DND-41 (cell line): ENCODE data around the gene UGT1A4.

ENCODE experiments used
- ATAC-seq: fragments of 200-7000 bp; cut with Tn5 transposase; 3 replicates; pipeline ENCODE4 v1.9.1; 2021; ENCODE audit warnings: low read depth; ENCODE audit not compliant: insufficient read depth
- DNase-seq: peaks from one replicate; pipeline ENCODE4 v3.0.0-alpha.2; 2020
- H2AFZ ChIP-seq: 2 replicates; pipeline ENCODE4 v1.6.0; 2012; ENCODE audit warnings: low read depth, low read length
- H3K27ac ChIP-seq: 2 replicates; pipeline ENCODE4 v1.5.1; 2012; ENCODE audit warnings: low read length, inconsistent platforms
- H3K27me3 ChIP-seq: fragments of 200-600 bp; sonication (generic); 2 replicates; pipeline ENCODE4 v1.6.0; 2012; ENCODE audit warnings: low read length, mild to moderate bottlenecking, inconsistent platforms; ENCODE audit not compliant: insufficient read depth, poor library complexity
- H3K36me3 ChIP-seq: 2 replicates; pipeline ENCODE4 v1.5.1; 2012; ENCODE audit warnings: low read length, inconsistent platforms; ENCODE audit not compliant: insufficient read depth
- H3K4me1 ChIP-seq: 2 replicates; pipeline ENCODE4 v1.5.1; 2012; ENCODE audit warnings: mild to moderate bottlenecking, low read length; ENCODE audit not compliant: insufficient read depth
- H3K4me2 ChIP-seq: 2 replicates; pipeline ENCODE4 v1.6.0; 2012; ENCODE audit warnings: mild to moderate bottlenecking, moderate library complexity, low read length, inconsistent platforms; ENCODE audit not compliant: insufficient read depth
- H3K4me3 ChIP-seq, 2 experiments: fragments of 200-600 bp in 1 of 2; shearing (Covaris generic) in 1 of 2; 2 replicates each; pipeline ENCODE4 v1.5.1; 2012 to 2016; ENCODE audit warnings: inconsistent platforms in 2 of 2, low read length in 2 of 2, mild to moderate bottlenecking in 2 of 2, low read depth in 1 of 2, moderate library complexity in 1 of 2
- H3K79me2 ChIP-seq: 2 replicates; pipeline ENCODE4 v1.6.0; 2012; ENCODE audit warnings: low read length, inconsistent platforms; ENCODE audit not compliant: insufficient read depth
- H3K9ac ChIP-seq: 2 replicates; pipeline ENCODE4 v1.6.0; 2012; ENCODE audit warnings: low read depth, mild to moderate bottlenecking, inconsistent platforms, low read length, moderate library complexity
- H3K9me3 ChIP-seq: 2 replicates; pipeline ENCODE4 v1.5.1; 2012; ENCODE audit warnings: low read length, moderate library complexity, mild to moderate bottlenecking, inconsistent platforms; ENCODE audit not compliant: insufficient read depth, severe bottlenecking
- H4K20me1 ChIP-seq: 2 replicates; pipeline ENCODE4 v1.6.0; 2012; ENCODE audit warnings: low read length; ENCODE audit not compliant: insufficient read depth
- CTCF ChIP-seq: IDR thresholded peaks from 2 replicates; pipeline ENCODE4 v1.5.1; 2012; ENCODE audit warnings: borderline replicate concordance, low read length, moderate library complexity, mild to moderate bottlenecking; ENCODE audit not compliant: poor library complexity, severe bottlenecking; ENCODE audit errors: extremely low read depth
- EZH2 ChIP-seq: IDR thresholded peaks from 3 replicates; pipeline ENCODE4 v1.6.1; 2012; ENCODE audit warnings: borderline replicate concordance, low read depth, mild to moderate bottlenecking, moderate library complexity, low read length, inconsistent platforms; ENCODE audit not compliant: severe bottlenecking

The UGT1A4 gene

GRCh38 chr2:233718552-233718951 lies at the start of gene UGT1A4:
Gene UGT1A4 (plus strand): TSS chr2:233718736. CDS start chr2:233718821, 85 bp downstream.
- Histone ChIP-seq H3K9me3 (no peaks in the 10 kb centered on the region), H3K27ac (no peak within 1 kb of the TSS), H3K4me3 (no peak within 1 kb of the TSS), H2AFZ (no peak within 1 kb of the TSS), H3K4me2 (no peak within 1 kb of the TSS), H3K9ac (no peak within 1 kb of the TSS), H3K36me3 (no peaks in the 10 kb centered on the region), H3K79me2 (no peaks in the 10 kb centered on the region), H3K27me3 (peaks cover 7% of the 10 kb centered on the region), H3K4me1 (no peaks in the 10 kb centered on the region), H4K20me1 (no peaks in the 10 kb centered on the region)
- no peak for TF ChIP-seq CTCF
- TF ChIP-seq EZH2 = no peak
- ATAC-seq = no peak
- no peak for DNase-seq

- Histone ChIP-seq H3K27ac (no peak within 1 kb of the TSS), H4K20me1 (no peaks in the 10 kb centered on the region), H3K4me3 (no peak within 1 kb of the TSS), H3K4me1 (no peaks in the 10 kb centered on the region), H3K27me3 (peaks cover 6% of the 10 kb centered on the region), H3K9me3 (no peaks in the 10 kb centered on the region), H3K9ac (no peak within 1 kb of the TSS), H3K4me2 (no peak within 1 kb of the TSS), H3K79me2 (no peaks in the 10 kb centered on the region), H2AFZ (no peak within 1 kb of the TSS), H3K36me3 (no peaks in the 10 kb centered on the region)
- TF ChIP-seq CTCF (no peak), EZH2 (no peak)
- DNase-seq = no peak
- ATAC-seq = no peak
Measured at GRCh38 chr2:233671290-233672161, 47.0 kb upstream of the UGT1A4 start, which contains the start of gene UGT1A9. Gene UGT1A9 (plus strand): TSS chr2:233671898. CDS start chr2:233671935, 37 bp downstream.

GRCh38 chr2:233672886-233673285 lies 45.6 kb upstream of the UGT1A4 start:
- no peaks in the 10 kb centered on the region for H4K20me1 ChIP-seq
- H3K4me3 ChIP-seq = no peak overlapping the region
- H3K27me3 ChIP-seq = peaks cover 6% of the 10 kb centered on the region
- DNase-seq = no peak
- H3K36me3 ChIP-seq = no peaks in the 10 kb centered on the region
- ATAC-seq = no peak
- H3K4me2 ChIP-seq = no peak overlapping the region
- H3K4me1 ChIP-seq = no peaks in the 10 kb centered on the region
- H2AFZ ChIP-seq = no peak overlapping the region
- no peaks in the 10 kb centered on the region for H3K79me2 ChIP-seq
- no peaks in the 10 kb centered on the region for H3K9me3 ChIP-seq
- no peak overlapping the region for H3K9ac ChIP-seq
- H3K27ac ChIP-seq = no peak overlapping the region
- TF ChIP-seq CTCF (no peak), EZH2 (no peak)
